Epithelial cell of proximal tubule (primary cell): ENCODE data around the gene MEIS1. TPM values are rescaled to one million over a fixed set of nuclear protein-coding genes. Genes with fewer than 3 reads are reported as not detected.

ENCODE experiments used
- DNase-seq: peaks from one replicate; pipeline ENCODE4 v3.0.0-alpha.2; 2011; ENCODE audit warnings: low read depth
- H3K4me3 ChIP-seq: 2 replicates; pipeline ENCODE4 v1.5.1; 2011; ENCODE audit warnings: low read depth, mild to moderate bottlenecking, low read length
- CTCF ChIP-seq: conservative IDR thresholded peaks from 2 replicates; pipeline ENCODE4 v1.5.1; 2012; ENCODE audit warnings: low read depth, mild to moderate bottlenecking, low read length
- total RNA-seq: library from RNA; depleted of rRNA; stranded (reverse); fragments of >200 nt; gene quantifications from 2 replicates; pipeline ENCODE4 v1.2.3, GENCODE V29; 2015

The MEIS1 gene
- total RNA-seq, 1 donor from 2014 or later: 0.23 TPM

- no peak for TF ChIP-seq CTCF
Measured at GRCh38 chr2:66496670-66497420, 61.9 kb downstream of the MEIS1 start.

GRCh38 chr2:66497431-66498288 lies 62.7 kb downstream of the MEIS1 start:
- no peak for TF ChIP-seq CTCF
- H3K4me3 ChIP-seq: no peak overlapping the region
- no peak for DNase-seq

More at GRCh38 chr2:66496670-66497420, 61.9 kb downstream of the MEIS1 start:
- no peak overlapping the region for H3K4me3 ChIP-seq
- no peak for DNase-seq

GRCh38 chr2:66498289-66498975 lies 63.5 kb downstream of the MEIS1 start:
- DNase-seq: no peak
- H3K4me3 ChIP-seq: no peak overlapping the region
- no peak for TF ChIP-seq CTCF

GRCh38 chr2:66501267-66501666 lies 66.3 kb downstream of the MEIS1 start:
- no peak for DNase-seq
- H3K4me3 ChIP-seq: no peak overlapping the region
- no peak for TF ChIP-seq CTCF

GRCh38 chr2:66506265-66506664 lies 71.3 kb downstream of the MEIS1 start:
- no peak for TF ChIP-seq CTCF

GRCh38 chr2:66507673-66508201 lies 72.8 kb downstream of the MEIS1 start:
- no peak overlapping the region for H3K4me3 ChIP-seq
- TF ChIP-seq CTCF: no peak
- DNase-seq: no peak

More at GRCh38 chr2:66506265-66506664, 71.3 kb downstream of the MEIS1 start:
- no peak for DNase-seq
- H3K4me3 ChIP-seq: no peak overlapping the region
